Nephron progenitor cell (in vitro differentiated cells): Measurements from ENCODE around the gene SIPA1L3.
A peak's percentile ranks its signal among the peaks of the same experiment; 100 is the strongest.

Experiments used
- DNase-seq: peaks from one replicate; pipeline ENCODE4 v3.0.0; 2021
- H3K27ac Mint-ChIP-seq: 2 replicates; pipeline ENCODE4 v1.8.0; 2021; ENCODE audit warnings: mild to moderate bottlenecking, moderate library complexity, mixed read lengths
- H3K27me3 Mint-ChIP-seq: 2 replicates; pipeline ENCODE4 v1.8.0; 2021; ENCODE audit warnings: mild to moderate bottlenecking, low read depth, mixed read lengths; ENCODE audit not compliant: poor library complexity
- H3K36me3 Mint-ChIP-seq: 2 replicates; pipeline ENCODE4 v1.8.0; 2021; ENCODE audit warnings: low read depth, mixed read lengths
- H3K4me1 Mint-ChIP-seq: 2 replicates; pipeline ENCODE4 v1.8.0; 2021; ENCODE audit warnings: mixed read lengths
- H3K4me3 Mint-ChIP-seq: 2 replicates; pipeline ENCODE4 v1.8.0; 2021; ENCODE audit warnings: mild to moderate bottlenecking, moderate library complexity, mixed read lengths
- H3K9me3 Mint-ChIP-seq: 2 replicates; pipeline ENCODE4 v1.8.0; 2021; ENCODE audit warnings: mild to moderate bottlenecking, moderate library complexity, mixed read lengths
- CTCF ChIP-seq: fragments of 200-600 bp; sonication (generic); IDR thresholded peaks from 2 replicates; pipeline ENCODE4 v1.5.0; 2021; ENCODE audit warnings: antibody characterized with exemption

The SIPA1L3 gene

GRCh38 chr19:38047641-38048040 lies 140.6 kb downstream of the SIPA1L3 start:
- no peak for TF ChIP-seq CTCF
- Mint-ChIP-seq H3K4me3 (no peak overlapping the region), H3K9me3 (peaks cover 2% of the 10 kb centered on the region), H3K27me3 (peaks cover 4% of the 10 kb centered on the region), H3K27ac (peak overlapping the region; percentile 71), H3K36me3 (peaks cover 8% of the 10 kb centered on the region), H3K4me1 (peaks cover 58% of the 10 kb centered on the region)
- DNase-seq: no peak

DNA sequence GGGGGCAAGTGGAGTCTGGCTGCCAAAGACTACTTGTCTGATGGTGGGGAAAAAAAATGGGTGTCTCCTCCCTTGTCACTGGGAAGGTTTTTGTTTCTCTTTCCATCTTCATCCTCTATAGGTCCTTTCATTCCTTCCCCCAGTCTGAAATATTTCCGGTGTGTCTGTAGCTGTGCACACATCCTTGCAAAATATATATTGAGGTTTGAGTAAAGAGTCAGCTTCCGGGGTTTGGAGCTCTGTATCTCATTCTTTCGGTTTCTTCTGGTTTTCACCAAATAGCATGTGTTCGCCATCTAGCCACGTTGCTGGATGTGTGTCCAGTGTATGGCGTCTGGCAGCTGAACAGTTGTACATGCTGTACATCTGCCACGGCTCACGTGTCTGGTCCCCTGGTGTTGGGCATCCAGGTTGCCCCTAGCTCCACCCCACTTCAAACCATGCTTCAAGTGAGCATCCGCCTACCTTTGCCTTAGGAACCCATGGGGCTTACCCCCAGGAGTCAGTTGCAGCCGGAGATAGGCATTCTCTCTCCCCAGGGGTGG lies 142.2 kb downstream of the SIPA1L3 start:
- TF ChIP-seq CTCF: no peak
- Mint-ChIP-seq H3K9me3 (no peaks in the 10 kb centered on the region), H3K4me3 (no peak overlapping the region), H3K27me3 (peaks cover 4% of the 10 kb centered on the region), H3K4me1 (peaks cover 57% of the 10 kb centered on the region), H3K27ac (no peak overlapping the region), H3K36me3 (peaks cover 8% of the 10 kb centered on the region)
- no peak for DNase-seq

DNA sequence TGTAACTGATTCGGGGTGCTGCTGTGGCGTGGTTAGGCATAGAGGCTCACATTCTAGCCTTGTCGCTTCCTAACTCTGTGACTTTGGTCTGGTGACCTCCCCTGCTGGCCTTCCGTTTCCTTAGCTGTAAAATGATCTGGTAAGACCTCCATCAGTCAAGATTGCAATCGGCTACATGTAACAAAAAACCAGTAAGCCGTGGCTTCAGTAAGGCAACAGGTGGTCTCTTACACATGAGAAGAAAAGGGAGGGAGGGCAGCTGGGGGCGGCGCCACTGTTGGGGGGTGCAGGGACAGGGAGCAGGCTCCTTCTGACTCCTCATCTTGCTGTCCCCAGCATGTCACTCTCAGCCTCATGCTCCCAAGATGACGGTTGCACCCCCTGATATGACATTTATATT lies 148.0 kb downstream of the SIPA1L3 start:
- peak; percentile 42 for DNase-seq
- peak overlapping the region; percentile 98 for H3K27ac Mint-ChIP-seq
- H3K9me3 Mint-ChIP-seq: no peaks in the 10 kb centered on the region

GRCh38 chr19:38055655-38056521 lies 148.9 kb downstream of the SIPA1L3 start:
- H3K27ac Mint-ChIP-seq: peak overlapping the region; percentile 45
- H3K4me3 Mint-ChIP-seq: peak overlapping the region; percentile 54
- peaks cover 2% of the 10 kb centered on the region for H3K27me3 Mint-ChIP-seq
- no peak for DNase-seq
- H3K36me3 Mint-ChIP-seq: peaks cover 8% of the 10 kb centered on the region
- H3K9me3 Mint-ChIP-seq: no peaks in the 10 kb centered on the region
- peaks cover 61% of the 10 kb centered on the region for H3K4me1 Mint-ChIP-seq
- no peak for TF ChIP-seq CTCF

More for the DNA sequence above, 148.0 kb downstream of the SIPA1L3 start:
- peak overlapping the region; percentile 31 for H3K4me3 Mint-ChIP-seq
- H3K4me1 Mint-ChIP-seq: peaks cover 60% of the 10 kb centered on the region
- H3K36me3 Mint-ChIP-seq: peaks cover 8% of the 10 kb centered on the region
- no peak for TF ChIP-seq CTCF
- H3K27me3 Mint-ChIP-seq: peaks cover 4% of the 10 kb centered on the region

DNA sequence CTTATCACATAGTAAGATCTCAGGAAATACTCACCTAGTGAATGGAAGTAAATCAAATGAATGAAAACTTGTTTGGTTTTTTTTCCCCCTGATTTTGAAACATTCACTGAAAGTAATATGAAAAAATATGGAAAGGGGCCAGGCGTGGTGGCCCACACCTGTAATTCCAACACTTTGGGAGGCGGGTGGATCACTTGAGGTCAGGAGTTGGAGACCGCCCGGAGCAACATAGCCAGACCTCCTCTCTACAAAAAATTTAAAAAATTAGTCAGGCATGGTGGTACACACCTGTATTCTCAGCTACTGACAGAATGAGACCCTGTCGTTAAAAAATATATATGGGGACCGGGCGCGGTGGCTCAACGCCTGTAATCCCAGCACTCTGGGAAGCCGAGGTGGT lies 149.6 kb downstream of the SIPA1L3 start:
- no peak for TF ChIP-seq CTCF
- Mint-ChIP-seq H3K36me3 (peaks cover 4% of the 10 kb centered on the region), H3K27me3 (peaks cover 4% of the 10 kb centered on the region), H3K27ac (peak overlapping the region; percentile 14), H3K9me3 (no peaks in the 10 kb centered on the region), H3K4me1 (peaks cover 68% of the 10 kb centered on the region), H3K4me3 (peak overlapping the region; percentile 10)
- DNase-seq: no peak
